Small intestine (tissue), 7 donors: ENCODE results near the gene BZW1. TPM values are rescaled to one million over a fixed set of nuclear protein-coding genes. Genes with fewer than 3 reads are reported as not detected.

Experiments used
- DNase-seq, 2 donors: peaks; one replicate each; pipeline versions ENCODE4 v3.0.0 to v3.0.0-alpha.2; 2013
- FAIRE-seq: peaks from 2 replicates; lab custom pipeline; 2012; peaks lifted over from hg19 to GRCh38; lab: Jason Lieb, UNC
- H3K27ac ChIP-seq, 3 donors: one replicate each; pipeline ENCODE4 v1.5.1; 2013; ENCODE audit warnings: low read length in 2 of 3, mild to moderate bottlenecking in 2 of 3, control low read depth in 1 of 3, inconsistent platforms in 1 of 3, low read depth in 1 of 3, moderate library complexity in 1 of 3
- H3K27me3 ChIP-seq, 3 donors: one replicate each; pipeline ENCODE4 v1.6.1; 2013; ENCODE audit warnings: low read length in 3 of 3, inconsistent platforms in 1 of 3; ENCODE audit not compliant: control insufficient read depth in 3 of 3, insufficient read depth in 3 of 3
- H3K36me3 ChIP-seq, 3 donors: one replicate each; pipeline ENCODE4 v1.6.1; 2013; ENCODE audit warnings: low read length in 3 of 3, inconsistent platforms in 1 of 3, low read depth in 1 of 3, mild to moderate bottlenecking in 1 of 3, moderate library complexity in 1 of 3; ENCODE audit not compliant: control insufficient read depth in 3 of 3, insufficient read depth in 2 of 3
- H3K4me1 ChIP-seq, 3 donors: one replicate each; pipeline ENCODE4 v1.6.1; 2013; ENCODE audit warnings: low read length in 2 of 3, inconsistent platforms in 1 of 3, low read depth in 1 of 3, mild to moderate bottlenecking in 1 of 3, moderate library complexity in 1 of 3; ENCODE audit not compliant: control insufficient read depth in 3 of 3, insufficient read depth in 2 of 3
- H3K4me3 ChIP-seq, 3 donors: one replicate each; pipeline ENCODE4 v1.5.1; 2013; ENCODE audit warnings: low read length in 3 of 3, control low read depth in 1 of 3, inconsistent platforms in 1 of 3, low read depth in 1 of 3, mild to moderate bottlenecking in 1 of 3, moderate library complexity in 1 of 3
- H3K9me3 ChIP-seq, 2 donors: one replicate each; pipeline ENCODE4 v1.6.1; 2013; ENCODE audit warnings: low read depth in 1 of 2, low read length in 1 of 2; ENCODE audit not compliant: control insufficient read depth in 2 of 2, insufficient read depth in 1 of 2
- WGBS, 3 donors: extraction: QIAGEN DNeasy Blood & Tissue Kit; methylation state at CpG; one replicate each; pipeline ENCODE4 v1.1.7; 2013; 5-methylcytosine and 5-hydroxymethylcytosine counted together
- polyA plus RNA-seq, 4 donors: library from polyadenylated mRNA; stranded (reverse) in 3 of 4; unstranded in 1 of 4; fragments of 200-250 nt in 3 of 4; fragments of 120-200 nt in 1 of 4; gene quantifications; one replicate each; pipeline versions ENCODE4 v1.2.1 to v1.2.3, GENCODE V29; 2013
- donor health status: healthy with polysubstance abuse.
- donor health status: control.
- donor health status: control.
- donor health status: Bipolar disorder and iron deficiency.
- donor health status: healthy.

The BZW1 gene
- polyA plus RNA-seq, 4 donors: 50.8 to 138 (median 73.8) TPM

GRCh38 chr2:200862532-200863000, 50.9 kb downstream of the BZW1 start:
- peak overlapping the region; percentile 91 to 99 (median 93) for H3K4me3 ChIP-seq
- DNase-seq (peak; percentile 58 to 79), FAIRE-seq (no peak)
- no peaks in the 10 kb centered on the region for H3K27me3 ChIP-seq
- 0 to 1% (median 0%) methylated on average over 13 of the region's 13 CpGs for WGBS, 3 donors
- peaks cover 0 to 13% (median 3%) of the 10 kb centered on the region in 3 donors for H3K4me1 ChIP-seq
- H3K36me3 ChIP-seq: peaks cover 11 to 21% (median 20%) of the 10 kb centered on the region in 3 donors
- peak overlapping the region; percentile 98 to 100 (median 100) for H3K27ac ChIP-seq
- no peaks in the 10 kb centered on the region for H3K9me3 ChIP-seq

- Histone ChIP-seq H3K27me3 (no peaks in the 10 kb centered on the region), H3K36me3 (peaks cover 2 to 16% (median 10%) of the 10 kb centered on the region in 3 donors), H3K27ac (peak overlapping the region; percentile 98 to 100 (median 100)), H3K4me3 (peak overlapping the region; percentile 91 to 99 (median 93)), H3K4me1 (peaks cover 0 to 13% (median 3%) of the 10 kb centered on the region in 3 donors), H3K9me3 (no peaks in the 10 kb centered on the region)
- no peak for DNase-seq
- FAIRE-seq: no peak
- WGBS, 3 donors: 0% methylated on average over 19 of the region's 19 CpGs
Observed at GRCh38 chr2:200863782-200864175, 52.1 kb downstream of the BZW1 start.

- H3K27ac ChIP-seq: peak within 1 kb of the TSS; percentile 98 to 100 (median 100)
Observed at GRCh38 chr2:200864176-200865034, 52.7 kb downstream of the BZW1 start, which contains the start of gene CLK1. CLK1 (minus strand) TSS chr2:200864658; CDS start chr2:200861862, 2,796 bp downstream.

GRCh38 chr2:200869014-200869413, 57.3 kb downstream of the BZW1 start:
- Histone ChIP-seq H3K36me3 (peaks cover 0 to 28% (median 0%) of the 10 kb centered on the region in 3 donors), H3K27me3 (no peaks in the 10 kb centered on the region), H3K27ac (no peak overlapping the region), H3K4me3 (no peak overlapping the region), H3K4me1 (no peaks in the 10 kb centered on the region), H3K9me3 (no peaks in the 10 kb centered on the region)
- no peak for DNase-seq
- 89 to 97% (median 94%) methylated on average over 2 of the region's 2 CpGs for WGBS, 3 donors
- no peak for FAIRE-seq

More at GRCh38 chr2:200864176-200865034, 52.7 kb downstream of the BZW1 start, which contains the start of gene CLK1:
- 0 to 1% (median 1%) methylated on average over 80 to 89 of the region's 89 CpGs for WGBS, 3 donors
- Histone ChIP-seq H3K4me1 (peaks cover 0 to 13% (median 3%) of the 10 kb centered on the region in 3 donors), H3K9me3 (no peaks in the 10 kb centered on the region), H3K4me3 (peak within 1 kb of the TSS; percentile 91 to 99 (median 93)), H3K27me3 (no peaks in the 10 kb centered on the region), H3K36me3 (peaks cover 2 to 19% (median 10%) of the 10 kb centered on the region in 3 donors)
- peak; percentile 94 to 99 for DNase-seq
- FAIRE-seq: no peak

- peaks cover 0 to 38% (median 2%) of the 10 kb centered on the region in 3 donors for H3K36me3 ChIP-seq
- WGBS, 3 donors: 69 to 82% (median 77%) methylated on average over 3 of the region's 3 CpGs
Observed at GRCh38 chr2:200871151-200871550, 59.4 kb downstream of the BZW1 start.

GRCh38 chr2:200873560-200873959, 61.9 kb downstream of the BZW1 start:
- Histone ChIP-seq H3K4me3 (no peak overlapping the region), H3K9me3 (no peaks in the 10 kb centered on the region), H3K27me3 (no peaks in the 10 kb centered on the region), H3K36me3 (peaks cover 2 to 42% (median 2%) of the 10 kb centered on the region in 3 donors), H3K27ac (no peak overlapping the region), H3K4me1 (peaks cover 0 to 8% (median 0%) of the 10 kb centered on the region in 3 donors)
- FAIRE-seq (no peak), DNase-seq (no peak)
- WGBS, 3 donors: 95 to 97% (median 97%) methylated on average over 6 of the region's 6 CpGs

More at GRCh38 chr2:200871151-200871550, 59.4 kb downstream of the BZW1 start:
- H3K4me1 ChIP-seq: no peaks in the 10 kb centered on the region
- no peaks in the 10 kb centered on the region for H3K9me3 ChIP-seq
- FAIRE-seq: no peak
- H3K27ac ChIP-seq: no peak overlapping the region
- no peak for DNase-seq
- H3K4me3 ChIP-seq: no peak overlapping the region
- no peaks in the 10 kb centered on the region for H3K27me3 ChIP-seq

Other genes with a start within 250 kb of the BZW1 start
- 10 to 100 TPM in 1 of 4 donors, 1 to 10 TPM in 2, under 1 TPM in 1; 0.45 to 27.3 (median 1.8) TPM for gene AOX1, start 225.9 kb upstream of the BZW1 start, polyA plus RNA-seq
- gene CLK1, start 52.7 kb downstream of the BZW1 start, polyA plus RNA-seq: 100 to 1,000 TPM in 3 of 4 donors, 10 to 100 TPM in 1; 76.0 to 281 (median 187) TPM
- gene PPIL3, start 77.2 kb downstream of the BZW1 start, polyA plus RNA-seq: 10 to 100 TPM; 14.1 to 62.8 (median 16.2) TPM
- 10 to 100 TPM; 17.6 to 33.2 (median 28.2) TPM for gene NIF3L1, start 77.5 kb downstream of the BZW1 start, polyA plus RNA-seq
- gene ORC2, start 151.8 kb downstream of the BZW1 start, polyA plus RNA-seq: 10 to 100 TPM in 3 of 4 donors, 1 to 10 TPM in 1; 8.9 to 25.9 (median 11.4) TPM